ENCODE measurements around the gene CLEC4F.
"Not testable (repeated sequence)": the region's sequence is repeated elsewhere in the genome, so short reads cannot be mapped to it uniquely, and the experiment has no call there.

CLEC4F gene

DNA sequence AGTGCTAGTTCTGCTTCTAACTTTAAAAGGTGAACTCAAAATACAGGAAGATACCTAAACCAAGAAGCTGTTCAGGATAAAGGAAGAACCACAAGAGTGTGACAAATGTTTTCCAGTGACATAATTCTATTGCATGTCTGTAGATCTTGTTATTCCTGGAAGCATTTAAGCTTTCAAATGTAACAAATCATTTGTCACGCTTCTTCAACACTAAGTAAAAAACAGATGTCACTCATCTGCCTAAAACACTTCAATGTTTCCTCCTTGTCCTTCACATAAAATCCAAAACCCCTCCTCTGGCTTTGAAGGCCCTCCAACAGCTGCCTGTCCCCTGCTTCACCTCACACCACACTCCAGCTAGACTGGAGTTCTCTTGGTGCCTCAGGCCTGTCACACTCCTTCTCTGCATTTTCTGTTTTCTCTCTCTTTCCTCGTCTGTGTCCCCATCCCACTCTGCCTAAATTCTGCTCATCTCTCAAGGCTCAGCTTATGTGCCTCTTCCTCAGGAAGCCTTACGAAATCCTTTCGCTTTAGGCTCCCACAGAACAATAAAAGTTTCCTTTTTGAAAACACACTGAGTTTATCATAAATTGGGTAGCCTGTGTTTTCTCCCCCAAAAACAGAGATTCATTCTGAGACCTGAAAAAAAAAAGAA is 6.4 kb upstream of the CLEC4F start:
- no peak for DNase-seq (ENCODE audit: low read depth)

GRCh38 chr2:70823249-70823648 is 2.9 kb upstream of the CLEC4F start:
- no peak for DNase-seq (ENCODE audit: low read depth)

GRCh38 chr2:70822843-70823242 is 2.4 kb upstream of the CLEC4F start:
- DNase-seq (ENCODE audit: low read depth): no peak

- no peak for DNase-seq (ENCODE audit: low read depth)
Observed at GRCh38 chr2:70817284-70817954, 3.0 kb downstream of the CLEC4F start.

GRCh38 chr2:70816726-70817125 is 3.7 kb downstream of the CLEC4F start:
- DNase-seq (ENCODE audit: low read depth): no peak

GRCh38 chr2:70808983-70809958 is 11.1 kb downstream of the CLEC4F start:
- no peak for DNase-seq (ENCODE audit: low read depth)

- no peak for DNase-seq (ENCODE audit: low read depth)
Observed at GRCh38 chr2:70807828-70808118, 12.6 kb downstream of the CLEC4F start.

- DNase-seq (ENCODE audit: low read depth): no peak
Observed at GRCh38 chr2:70807102-70807827, 13.1 kb downstream of the CLEC4F start.

DNA sequence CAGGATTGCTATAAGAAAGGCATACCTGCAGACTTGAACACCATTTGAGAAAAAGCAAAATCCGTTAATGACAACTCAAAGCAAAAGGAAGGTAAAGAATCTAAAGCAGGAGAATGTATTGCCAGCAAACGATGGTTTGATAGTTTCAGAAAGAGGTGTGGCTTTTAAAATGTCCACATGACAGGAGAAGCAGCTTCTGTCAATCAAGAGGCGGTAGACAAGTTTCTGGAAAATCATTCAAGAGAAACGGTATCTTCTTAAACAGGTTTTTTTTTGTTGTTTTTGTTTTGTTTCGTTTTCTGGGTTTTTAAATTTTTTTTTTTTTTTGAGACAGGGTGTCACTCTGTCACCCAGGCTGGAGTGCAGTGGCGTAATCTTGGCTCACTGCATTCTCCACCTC is 13.8 kb downstream of the CLEC4F start:
- no peak for DNase-seq (ENCODE audit: low read depth)

DNA sequence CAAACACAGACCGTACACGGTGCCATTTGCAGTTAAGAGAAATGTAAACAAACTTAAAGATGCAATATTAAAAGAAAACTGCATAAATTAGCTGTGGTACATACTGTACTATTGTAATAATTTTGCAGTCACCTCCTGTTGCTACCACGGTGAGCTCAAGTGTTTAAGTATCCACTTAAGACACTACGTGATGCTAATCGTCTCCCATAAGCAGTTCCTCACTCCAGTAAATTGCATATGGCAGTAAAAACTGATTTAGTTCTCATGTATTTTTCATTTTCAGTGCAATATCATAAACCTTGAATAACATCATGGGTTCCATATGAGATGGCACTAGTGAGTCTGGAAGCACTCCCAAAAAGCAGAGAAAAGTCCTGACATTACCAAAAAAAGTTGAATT is 14.4 kb downstream of the CLEC4F start:
- DNase-seq (ENCODE audit: low read depth): no peak

GRCh38 chr2:70801607-70802263 is 18.7 kb downstream of the CLEC4F start:
- no peak for DNase-seq (ENCODE audit: low read depth)

DNA sequence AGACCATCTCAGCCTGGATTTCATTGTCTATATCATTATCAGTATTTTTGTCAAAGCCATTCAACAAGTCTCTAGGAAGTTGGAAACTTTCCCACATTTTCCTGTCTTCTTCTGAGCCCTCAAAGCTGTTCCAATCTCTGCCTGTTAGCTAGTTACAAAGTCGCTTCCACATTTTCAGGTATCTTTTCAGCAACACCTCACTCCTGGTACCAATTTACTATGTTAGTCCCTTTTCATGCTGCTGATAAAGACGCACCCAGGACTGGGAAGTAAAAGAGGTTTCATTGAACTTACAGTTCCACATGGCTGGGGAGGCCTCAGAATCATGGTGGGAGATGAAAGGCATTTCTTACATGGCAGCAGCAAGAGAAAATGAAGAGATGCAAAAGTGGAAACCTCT is 20.7 kb downstream of the CLEC4F start:
- DNase-seq (ENCODE audit: low read depth): no peak

DNA sequence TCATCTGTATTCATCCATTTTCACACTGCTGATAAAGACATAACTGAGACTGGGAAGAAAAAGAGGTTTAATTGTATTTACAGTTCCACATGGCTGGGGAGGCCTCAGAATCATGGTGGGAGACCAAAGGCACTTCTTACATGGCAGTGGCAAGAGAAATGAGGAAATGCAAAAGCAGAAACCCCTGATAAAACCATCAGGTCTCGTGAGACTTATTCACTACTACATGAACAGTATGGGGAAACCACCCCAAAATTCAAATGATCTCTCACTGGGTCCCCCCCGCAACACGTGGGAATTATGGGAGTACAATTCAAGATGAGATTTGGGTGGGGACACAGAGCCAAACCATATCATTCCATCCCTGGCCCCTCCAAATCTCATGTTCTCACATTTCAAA is 22.4 kb downstream of the CLEC4F start:
- not testable (repeated sequence) for DNase-seq (ENCODE audit: low read depth)

- DNase-seq (ENCODE audit: low read depth): no peak
Observed at GRCh38 chr2:70797506-70797905, 22.9 kb downstream of the CLEC4F start.

DNA sequence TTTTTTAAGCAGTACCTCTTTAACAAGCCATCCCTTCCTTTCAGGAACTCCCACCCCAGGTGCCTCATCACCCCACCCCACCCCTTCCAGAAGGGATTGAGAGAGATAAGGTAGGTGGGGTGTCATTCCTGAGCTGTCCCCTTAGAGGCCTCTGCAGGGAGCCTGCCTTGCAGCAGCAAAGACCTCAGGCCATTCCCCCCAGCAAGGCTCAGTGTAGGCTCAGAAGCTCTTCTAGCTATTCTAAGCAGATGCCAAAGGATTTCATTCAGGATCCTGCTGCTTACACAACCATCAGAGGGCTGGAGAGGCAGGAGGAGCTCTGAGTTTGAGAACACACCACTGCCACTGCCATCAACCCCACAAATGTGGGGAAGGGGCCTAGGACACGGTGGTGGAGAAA is 24.1 kb downstream of the CLEC4F start:
- no peak for DNase-seq (ENCODE audit: low read depth)

GRCh38 chr2:70795164-70795995 is 25.0 kb downstream of the CLEC4F start:
- no peak for DNase-seq (ENCODE audit: low read depth)

DNA sequence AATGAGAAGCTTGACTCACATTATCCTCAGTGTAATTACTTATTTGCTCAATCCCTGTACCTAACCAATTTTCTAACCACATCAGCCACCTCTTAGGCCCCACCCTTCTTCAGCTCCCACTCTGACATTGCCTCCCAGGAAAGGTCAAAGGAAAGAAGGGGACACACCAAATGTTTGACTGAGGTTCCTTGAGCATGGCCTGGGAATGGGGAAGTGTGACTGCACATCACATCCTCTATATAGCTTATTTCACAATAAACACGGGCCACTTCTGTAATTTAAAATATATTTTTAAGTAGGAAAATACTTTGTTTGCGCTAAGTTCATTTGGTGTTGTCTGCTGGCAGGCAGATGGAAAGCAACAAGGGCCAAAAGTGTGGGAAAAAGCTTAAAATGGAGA is 26.9 kb downstream of the CLEC4F start:
- DNase-seq (ENCODE audit: low read depth): no peak

DNA sequence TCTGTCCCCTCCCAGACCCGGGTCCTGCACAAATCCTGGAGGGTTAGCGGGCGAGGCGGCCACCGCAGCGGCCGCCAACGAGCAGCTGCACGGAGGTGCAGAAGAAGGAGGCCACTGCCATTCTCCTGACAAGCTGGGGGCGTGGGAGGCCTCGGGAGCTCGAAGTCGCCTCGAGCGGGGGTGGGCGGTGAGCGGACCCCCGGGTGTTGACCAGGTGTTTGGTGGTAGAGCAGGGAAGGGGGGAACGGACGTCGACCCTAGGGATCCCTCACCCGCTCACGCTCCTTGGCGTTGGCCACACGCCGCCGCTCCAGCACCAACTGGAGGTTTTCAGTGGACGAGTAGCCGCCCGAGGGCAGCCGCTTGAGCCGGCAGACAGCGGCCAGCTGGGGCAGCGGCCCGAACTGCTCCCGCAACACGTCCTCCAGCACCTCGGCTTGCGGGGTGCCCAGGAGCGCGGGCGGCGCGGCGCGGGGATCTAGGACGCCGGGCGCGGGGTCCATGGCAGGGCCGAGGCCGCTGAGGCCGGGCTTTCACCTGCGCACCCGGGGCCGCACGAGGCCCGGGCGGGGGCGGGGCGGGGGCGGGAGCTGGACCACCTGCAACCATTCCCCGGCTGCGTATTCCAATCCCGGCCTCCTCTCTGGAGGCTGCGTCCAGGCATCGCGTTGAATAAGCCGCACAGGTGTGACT is 30.1 kb downstream of the CLEC4F start, which contains the start of gene FIGLA:
Gene FIGLA, minus strand, starts transcription at position 508 of the 693 bp plus-strand sequence. Its CDS starts 5 bp downstream, at position 503.
- no peak for DNase-seq (ENCODE audit: low read depth)

DNA sequence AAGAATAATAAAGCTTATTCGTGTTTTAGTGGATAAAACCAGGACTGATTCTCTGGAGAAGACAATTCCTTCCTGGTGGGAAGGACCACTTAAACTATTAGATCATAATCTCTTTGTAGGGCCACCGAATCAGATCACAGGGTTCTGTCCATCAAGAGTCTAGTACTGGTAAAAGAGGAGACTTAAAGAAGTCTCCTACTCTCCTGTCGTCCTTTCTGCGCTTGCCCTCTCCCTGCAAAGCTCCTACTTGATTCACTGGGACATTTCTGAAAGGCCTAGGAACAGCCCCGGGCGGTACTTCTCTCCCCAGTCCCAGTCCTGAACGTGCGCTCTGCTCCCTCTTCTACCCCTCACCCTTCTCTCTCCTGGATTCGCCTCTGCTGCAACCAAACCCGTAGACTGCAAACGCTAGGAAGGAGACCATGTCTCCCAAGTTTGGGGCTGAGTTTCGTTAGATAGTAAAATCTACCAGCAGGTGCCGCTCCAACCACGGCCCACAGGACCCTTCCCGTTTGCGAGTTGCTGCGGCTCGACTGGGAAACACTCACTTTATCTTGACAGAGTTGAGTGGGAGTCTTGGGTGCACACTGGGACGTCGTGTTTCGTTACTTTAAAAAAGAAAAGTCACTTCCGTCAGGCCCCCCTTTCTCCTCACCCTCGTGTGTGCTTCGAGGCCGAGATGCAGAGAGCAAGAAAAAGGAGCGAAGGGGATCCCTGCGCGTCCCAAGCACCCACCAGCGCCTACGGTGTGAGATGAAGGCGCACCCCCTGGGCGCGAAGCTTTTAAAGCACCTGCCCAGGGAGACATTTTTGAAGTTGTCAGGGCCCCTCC is 30.9 kb downstream of the CLEC4F start:
- peak; percentile 33 for DNase-seq (ENCODE audit: low read depth)
